T1000 (cell line): ENCODE data around the gene SPARC.

Source experiments
- DNase-seq: peaks from one replicate; lab custom pipeline; 2025; ENCODE audit warnings: mixed read lengths; lab: John Stamatoyannopoulos, UW

SPARC gene

GRCh38 chr5:151624476-151624875 is 62.2 kb downstream of the SPARC start:
- no peak for DNase-seq

GRCh38 chr5:151622367-151623088 is 64.2 kb downstream of the SPARC start:
- no peak for DNase-seq

- no peak for DNase-seq
These were observed 66.3 kb downstream of the SPARC start for GRCh38 chr5:151620461-151620840.

GRCh38 chr5:151619812-151620460 is 66.8 kb downstream of the SPARC start:
- no peak for DNase-seq

- DNase-seq: no peak
These were observed 67.8 kb downstream of the SPARC start for GRCh38 chr5:151618907-151619306.

- no peak for DNase-seq
These were observed 68.6 kb downstream of the SPARC start for GRCh38 chr5:151617841-151618710.

- no peak for DNase-seq
These were observed 69.3 kb downstream of the SPARC start for GRCh38 chr5:151617383-151617840.

GRCh38 chr5:151615431-151615830 is 71.3 kb downstream of the SPARC start:
- DNase-seq: no peak

- no peak for DNase-seq
These were observed 72.2 kb downstream of the SPARC start for GRCh38 chr5:151614565-151614964.

DNA sequence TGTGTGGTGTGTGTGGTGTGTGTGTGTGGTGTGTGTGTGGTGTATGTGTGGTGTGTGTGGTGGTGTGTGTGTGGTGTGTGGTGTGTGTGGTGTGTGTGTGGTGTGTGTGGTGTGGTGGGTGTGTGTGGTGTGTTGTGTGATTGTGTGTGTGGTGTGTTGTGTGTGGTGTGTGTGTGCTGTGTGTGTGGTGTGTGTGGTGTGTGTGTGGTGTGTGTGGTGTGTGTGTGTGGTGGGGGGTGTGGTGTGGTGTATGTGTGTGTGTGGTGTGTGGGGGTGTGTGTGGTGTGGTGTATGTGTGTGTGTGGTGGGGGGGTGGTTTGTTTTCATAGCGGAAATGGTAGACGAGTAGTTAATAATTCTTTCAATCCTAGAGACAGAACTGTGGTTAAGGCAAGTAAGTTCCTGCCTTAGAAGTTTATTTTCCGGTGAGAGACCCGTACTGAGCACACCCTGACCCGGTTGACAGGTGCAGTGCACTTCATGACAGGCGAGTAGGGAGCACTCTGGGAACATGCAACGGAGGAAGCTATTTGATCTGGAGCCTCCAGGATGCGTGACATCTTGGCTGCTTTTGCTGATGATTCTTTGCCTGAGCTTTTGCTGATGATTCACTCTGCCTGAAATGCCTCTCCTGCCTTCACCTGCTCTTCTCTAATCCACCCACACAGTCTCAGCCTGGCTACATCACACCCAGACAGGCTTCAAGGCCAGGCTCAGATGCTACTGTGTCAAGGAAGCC is 73.9 kb downstream of the SPARC start:
- DNase-seq: no peak

GRCh38 chr5:151611127-151611775 is 75.5 kb downstream of the SPARC start:
- DNase-seq: no peak
